Hindlimb muscle (tissue), 1 donor: ENCODE results near the gene CTNND2. TPM values are rescaled to one million over a fixed set of nuclear protein-coding genes. Genes with fewer than 3 reads are reported as not detected.
"Not testable (repeated sequence)": the region's sequence is repeated elsewhere in the genome, so short reads cannot be mapped to it uniquely, and the experiment has no call there.

Experiments used
- DNase-seq: peaks from one replicate; pipeline ENCODE4 v3.0.0-alpha.2; 2013
- polyA plus RNA-seq: library from polyadenylated mRNA; unstranded; fragments of 120-200 nt; gene quantifications from one replicate; pipeline ENCODE4 v1.2.1, GENCODE V29; 2013; ENCODE audit not compliant: insufficient read length

The CTNND2 gene
- polyA plus RNA-seq, 1 donor: 0.66 TPM

DNA sequence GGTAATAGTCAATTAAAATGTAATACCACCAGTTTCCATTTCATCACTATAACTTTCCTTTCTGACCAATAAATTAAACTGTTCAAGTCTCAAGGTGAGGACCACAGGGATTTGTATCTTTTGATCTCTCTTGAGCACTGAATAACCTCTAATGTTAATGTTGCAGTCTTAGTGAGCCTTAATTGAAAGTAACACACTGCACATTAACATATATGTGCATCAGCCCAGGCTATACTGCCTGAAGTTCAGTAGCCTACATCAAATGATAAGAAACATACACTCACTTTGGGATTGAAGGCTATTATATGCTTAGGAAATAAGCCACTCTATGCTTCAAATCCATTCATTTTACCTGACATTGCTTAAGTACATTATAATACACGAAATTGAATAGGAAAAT, 832.2 kb downstream of the CTNND2 start:
- DNase-seq: no peak

GRCh38 chr5:11069041-11069440, 835.2 kb downstream of the CTNND2 start:
- DNase-seq: no peak

GRCh38 chr5:11065723-11066122, 838.5 kb downstream of the CTNND2 start:
- not testable (repeated sequence) for DNase-seq

DNA sequence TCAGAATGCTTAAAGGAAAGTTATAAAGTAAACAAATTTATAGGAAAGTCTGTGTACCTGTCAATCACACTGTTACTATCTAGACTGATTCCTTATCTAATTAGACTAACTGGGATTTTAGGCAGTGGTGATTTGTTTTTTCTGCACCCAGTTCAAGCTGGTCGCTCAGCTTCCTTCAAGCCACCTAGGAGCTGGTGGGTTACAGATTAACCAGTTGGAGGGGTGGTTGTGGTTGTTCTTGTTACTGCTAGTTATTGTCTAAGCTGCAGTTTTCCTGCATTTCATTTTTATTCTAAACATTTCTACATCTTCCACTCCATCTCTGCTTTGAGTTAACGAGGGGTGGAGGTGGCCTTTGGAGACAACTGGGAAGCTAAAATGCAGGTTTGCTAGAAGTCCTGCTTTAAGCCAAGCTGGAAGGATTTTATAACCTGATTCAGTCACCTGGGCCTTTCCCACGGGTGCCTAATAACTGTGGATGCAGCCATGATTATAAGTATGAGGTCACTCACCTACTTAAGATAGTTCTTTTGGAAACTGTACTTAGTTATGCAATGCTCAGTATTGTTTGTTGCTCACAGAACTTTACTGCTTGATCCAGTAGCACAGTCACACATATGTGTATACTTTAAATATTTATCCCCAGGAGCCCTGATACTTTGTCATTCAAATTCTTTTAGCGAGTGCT, 839.3 kb downstream of the CTNND2 start:
- no peak for DNase-seq

DNA sequence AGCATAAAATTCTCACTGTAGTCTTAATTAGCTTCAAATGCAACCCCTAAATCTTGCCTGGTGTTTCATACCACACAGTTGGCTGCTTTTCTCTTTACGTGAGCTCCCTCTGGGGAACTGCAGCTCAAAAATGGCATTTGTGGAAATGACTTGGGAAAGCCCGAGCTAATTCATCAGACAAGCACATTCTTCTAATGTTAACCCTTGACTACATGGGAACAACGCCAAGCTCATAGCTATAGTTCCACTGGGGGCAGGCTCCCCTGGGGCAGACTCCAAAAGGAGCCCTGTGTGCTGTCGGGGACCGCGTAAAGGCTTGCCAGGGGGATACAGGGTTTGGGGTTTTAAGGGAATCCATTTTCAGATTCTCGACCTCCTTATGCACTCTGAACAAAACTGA, 841.8 kb downstream of the CTNND2 start:
- DNase-seq: no peak

- no peak for DNase-seq
Measured at GRCh38 chr5:11056560-11056959, 847.7 kb downstream of the CTNND2 start.

GRCh38 chr5:11054014-11054413, 850.2 kb downstream of the CTNND2 start:
- DNase-seq: no peak

DNA sequence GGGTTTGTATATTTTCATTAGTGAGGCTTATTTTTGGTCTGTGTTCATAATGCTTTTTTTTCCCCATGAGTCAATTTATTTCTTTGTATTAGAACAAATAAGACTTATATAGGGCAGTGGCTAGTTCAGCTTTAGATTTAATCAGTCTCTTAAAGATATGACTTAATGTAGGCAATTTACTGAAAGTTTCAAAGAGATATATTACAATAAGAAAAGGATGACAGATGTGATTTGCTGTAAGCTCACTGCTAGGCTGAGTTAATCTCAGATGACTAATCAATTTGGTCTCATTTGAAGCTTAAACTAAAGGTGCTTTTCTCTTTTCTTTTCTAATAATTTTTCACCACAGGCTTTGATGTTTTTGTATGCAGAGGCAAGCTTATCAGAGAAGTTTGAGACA, 851.4 kb downstream of the CTNND2 start:
- no peak for DNase-seq

GRCh38 chr5:11050596-11051304, 853.5 kb downstream of the CTNND2 start:
- no peak for DNase-seq

DNA sequence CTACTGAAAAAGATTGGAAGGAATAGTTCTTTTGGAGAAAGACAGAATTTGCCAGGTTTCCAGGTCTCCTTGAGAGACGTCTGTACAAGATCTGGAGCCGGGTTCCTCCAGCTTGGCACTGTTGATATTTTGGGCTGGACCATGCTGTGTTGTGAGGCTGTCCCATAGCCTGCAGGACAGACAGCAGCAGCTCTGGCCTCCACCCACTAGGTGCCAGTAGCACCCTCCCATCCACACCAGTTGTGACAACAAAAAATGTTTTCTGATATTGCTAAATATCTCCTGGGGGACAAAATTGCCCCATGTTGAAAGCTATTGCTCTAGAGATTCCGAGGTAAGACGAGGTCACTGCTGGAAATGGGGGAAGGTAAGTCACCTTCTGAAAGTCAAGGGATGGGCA, 855.5 kb downstream of the CTNND2 start:
- DNase-seq: no peak

- no peak for DNase-seq
Measured at GRCh38 chr5:11047625-11048024, 856.6 kb downstream of the CTNND2 start.

GRCh38 chr5:11047030-11047429, 857.2 kb downstream of the CTNND2 start:
- DNase-seq: no peak

- no peak for DNase-seq
Measured at GRCh38 chr5:11046160-11046559, 858.1 kb downstream of the CTNND2 start.

DNA sequence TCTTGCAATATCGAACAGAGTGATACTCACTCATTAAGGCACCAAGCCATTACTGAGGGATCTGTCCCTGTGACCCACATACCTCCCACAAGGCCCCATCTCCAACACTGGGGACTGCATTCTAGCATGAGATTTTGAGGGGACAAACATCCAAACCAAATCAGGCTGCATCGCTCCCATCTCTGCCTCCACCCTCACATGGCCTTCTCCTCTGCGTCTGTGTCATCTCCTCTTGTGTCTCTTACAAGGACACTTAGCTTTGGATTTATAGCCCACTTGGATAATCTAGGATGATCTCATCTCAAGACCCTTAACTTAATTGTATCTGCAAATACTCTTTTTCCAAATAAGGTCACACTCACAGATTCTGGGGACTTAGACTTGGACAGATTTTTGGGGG, 858.8 kb downstream of the CTNND2 start:
- no peak for DNase-seq

DNA sequence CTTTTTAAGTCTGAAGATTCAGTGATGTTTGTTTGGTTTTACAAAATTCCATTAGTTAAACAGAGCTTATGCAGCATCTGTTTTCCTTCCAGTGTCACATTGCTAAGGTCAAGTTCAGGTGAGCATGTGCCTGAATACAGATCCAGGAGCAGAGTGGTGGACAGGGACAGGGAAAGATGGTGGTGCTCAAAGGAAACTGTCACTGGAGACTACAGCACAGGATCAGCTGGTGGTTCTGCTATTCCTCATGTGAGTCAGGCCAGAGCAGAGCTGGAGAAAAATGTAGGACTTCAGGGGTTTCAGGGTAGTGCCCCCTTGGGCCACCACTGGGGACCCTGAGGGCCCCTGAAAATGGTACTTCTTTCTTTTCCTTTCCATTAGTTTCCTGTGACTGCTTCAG, 859.7 kb downstream of the CTNND2 start:
- DNase-seq: no peak

GRCh38 chr5:11043881-11044280, 860.4 kb downstream of the CTNND2 start:
- DNase-seq: no peak

GRCh38 chr5:11040345-11040744, 863.9 kb downstream of the CTNND2 start:
- no peak for DNase-seq

DNA sequence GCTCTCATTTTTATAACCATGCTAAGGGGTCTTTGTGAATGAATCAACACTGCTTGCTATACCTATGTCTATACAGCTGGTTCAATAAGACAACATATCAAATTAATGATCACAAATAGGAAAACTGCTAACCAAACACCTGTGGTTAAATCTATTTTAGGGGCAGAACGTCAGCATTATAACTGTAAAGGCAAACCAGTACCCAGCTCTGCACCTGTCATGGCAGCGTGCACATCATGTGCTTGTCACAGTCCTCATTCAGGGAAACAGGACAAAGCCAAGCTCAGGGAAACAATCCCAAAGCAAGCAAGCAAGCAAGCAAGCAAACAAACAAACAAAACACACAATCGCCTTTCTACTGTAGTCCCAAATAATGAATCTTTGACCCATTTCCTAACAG, 865.5 kb downstream of the CTNND2 start:
- no peak for DNase-seq

DNA sequence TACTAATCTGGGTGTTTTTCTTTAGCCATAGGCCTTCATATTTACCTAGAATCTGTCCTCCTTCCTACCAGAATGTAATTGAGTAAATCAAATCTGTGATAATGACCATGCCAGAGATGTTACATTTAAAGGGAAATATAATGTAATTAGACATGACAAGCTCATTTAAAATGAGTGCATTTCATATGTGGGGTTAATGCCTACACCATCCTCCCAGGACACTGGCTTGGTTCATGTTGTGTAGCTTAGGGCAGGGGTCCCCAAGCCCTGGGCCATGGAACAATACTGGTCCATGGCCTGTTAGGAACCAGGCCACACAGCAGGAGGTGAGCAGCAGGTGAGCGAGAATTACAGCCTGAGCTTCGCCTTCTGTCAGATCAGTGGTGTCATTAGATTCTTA, 866.3 kb downstream of the CTNND2 start:
- DNase-seq: no peak

GRCh38 chr5:11037080-11037479, 867.2 kb downstream of the CTNND2 start:
- no peak for DNase-seq

DNA sequence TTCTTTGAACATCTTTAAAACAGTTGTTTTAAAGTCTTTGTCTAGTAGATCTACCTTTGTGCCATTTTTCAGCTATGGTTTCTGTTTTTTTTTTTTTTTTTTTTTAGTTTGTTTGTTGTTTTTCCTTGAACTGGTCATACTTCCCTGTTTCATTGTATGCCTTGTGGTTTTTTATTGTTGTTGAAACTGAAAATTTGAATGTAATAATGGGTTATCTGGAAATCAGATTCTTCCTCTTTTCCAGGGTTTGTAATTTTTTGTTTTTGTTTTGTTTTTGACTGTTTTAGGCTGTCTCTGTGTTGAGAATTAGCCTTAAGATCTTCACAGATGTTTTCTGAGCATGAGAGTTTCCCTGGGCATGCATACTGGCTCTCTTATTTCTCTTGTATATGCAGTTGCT, 873.6 kb downstream of the CTNND2 start:
- no peak for DNase-seq

- DNase-seq: no peak
Measured at GRCh38 chr5:11027660-11028059, 876.6 kb downstream of the CTNND2 start.

- DNase-seq: no peak
Measured at GRCh38 chr5:11026543-11026942, 877.7 kb downstream of the CTNND2 start.

GRCh38 chr5:11023945-11024344, 880.3 kb downstream of the CTNND2 start:
- DNase-seq: no peak

- no peak for DNase-seq
Measured at GRCh38 chr5:11013793-11014192, 890.5 kb downstream of the CTNND2 start.
